GM18526 (cell line): Measurements from ENCODE around the gene SMTNL2.

Source experiments
- POLR2A ChIP-seq: IDR thresholded peaks from 3 replicates; pipeline ENCODE4 v1.6.1; 2011; ENCODE audit not compliant: insufficient read length; ENCODE audit errors: extremely low read depth

The SMTNL2 gene

DNA sequence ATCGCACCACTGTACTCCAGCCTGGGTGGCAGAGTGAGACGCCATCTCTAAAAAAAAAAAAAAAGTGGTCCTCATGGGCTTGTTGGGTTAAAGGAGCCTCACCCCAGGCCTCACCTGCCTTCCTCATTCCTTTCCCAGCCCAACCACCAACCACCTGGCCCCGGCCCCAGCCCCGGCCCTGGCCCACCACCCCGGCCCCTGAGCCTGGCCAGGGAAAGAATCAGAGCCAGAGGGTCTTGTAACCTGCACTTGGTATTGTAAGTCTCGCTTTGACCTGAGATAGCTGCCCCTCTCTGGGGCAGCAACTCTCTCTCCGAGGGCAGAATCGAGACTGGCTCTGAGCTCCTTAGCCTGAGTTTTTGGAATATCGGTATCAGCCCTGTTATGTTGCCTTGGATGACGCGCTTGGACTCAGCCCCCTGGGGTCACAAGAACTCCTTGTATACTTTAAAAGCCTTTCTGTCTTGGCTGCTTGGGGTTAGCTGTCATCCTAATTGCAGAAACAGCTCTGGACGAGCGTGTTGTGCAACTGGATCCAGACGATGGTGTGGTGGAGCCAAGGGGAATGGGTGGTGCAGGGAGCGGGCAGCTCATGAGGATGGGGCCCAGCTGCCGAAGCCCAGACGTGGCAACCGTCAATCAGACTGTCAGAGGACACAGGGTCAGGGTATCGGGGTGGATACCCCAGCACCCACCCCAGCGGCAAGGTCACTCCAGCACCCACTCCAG, 14.6 kb downstream of the SMTNL2 start:
- no peak for TF ChIP-seq POLR2A

DNA sequence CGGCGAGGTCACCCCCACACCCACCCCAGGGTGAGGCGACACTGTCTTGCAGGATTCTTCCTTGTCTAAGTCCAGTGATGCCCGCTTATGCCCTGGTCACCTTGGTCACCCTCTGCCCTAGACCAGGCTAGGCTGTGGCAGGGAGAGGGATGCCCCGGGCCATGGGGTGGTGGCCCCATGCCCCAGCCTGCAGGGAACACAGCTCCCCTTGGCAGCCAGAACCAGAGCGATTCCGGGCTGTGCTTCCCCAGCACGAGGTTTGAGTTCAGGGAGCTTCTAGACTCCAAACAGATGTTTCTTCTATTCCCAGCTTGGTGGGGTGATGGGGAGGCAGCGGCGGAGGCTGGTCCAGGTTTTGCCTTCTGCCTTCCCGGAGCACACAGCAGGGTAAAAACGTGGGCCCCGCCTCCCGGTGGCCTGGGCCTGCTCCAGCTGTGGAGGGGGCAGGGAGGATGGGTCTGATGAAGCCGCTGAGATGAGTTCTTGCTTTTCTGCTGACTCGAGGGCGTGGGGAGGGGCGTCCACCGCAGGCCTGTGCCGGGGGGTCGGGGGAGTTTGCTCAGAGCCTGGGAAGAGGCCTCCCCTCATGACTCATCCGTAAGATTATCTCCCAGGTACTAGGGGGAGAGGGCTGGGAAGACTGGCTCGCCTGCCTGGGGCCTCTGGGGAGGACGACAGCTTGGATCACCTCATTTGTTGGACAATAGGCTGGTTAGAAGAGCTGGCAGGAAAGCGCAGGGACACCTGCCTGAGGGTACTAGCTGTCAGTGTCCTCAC, 15.4 kb downstream of the SMTNL2 start:
- TF ChIP-seq POLR2A = no peak

DNA sequence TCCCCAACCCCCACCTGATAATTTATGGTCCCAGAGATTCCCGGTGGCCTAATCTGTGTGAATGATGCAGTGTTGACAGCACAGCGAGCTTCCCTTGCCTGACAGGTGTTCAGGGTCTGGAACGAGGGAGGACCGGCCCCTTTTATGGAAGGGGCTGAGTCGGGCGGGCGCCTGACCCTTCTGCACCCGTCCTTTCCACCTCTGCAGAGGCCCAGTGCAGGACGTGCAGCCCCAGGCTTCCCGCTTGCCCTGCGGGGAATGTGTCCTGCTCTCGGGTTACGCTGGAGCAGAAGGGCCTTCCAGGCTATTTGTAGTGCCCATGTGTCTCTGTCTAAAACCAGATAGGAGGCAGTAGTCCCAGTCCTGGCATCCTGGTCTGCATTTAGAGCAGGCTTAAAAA, 16.2 kb downstream of the SMTNL2 start:
- TF ChIP-seq POLR2A = no peak

DNA sequence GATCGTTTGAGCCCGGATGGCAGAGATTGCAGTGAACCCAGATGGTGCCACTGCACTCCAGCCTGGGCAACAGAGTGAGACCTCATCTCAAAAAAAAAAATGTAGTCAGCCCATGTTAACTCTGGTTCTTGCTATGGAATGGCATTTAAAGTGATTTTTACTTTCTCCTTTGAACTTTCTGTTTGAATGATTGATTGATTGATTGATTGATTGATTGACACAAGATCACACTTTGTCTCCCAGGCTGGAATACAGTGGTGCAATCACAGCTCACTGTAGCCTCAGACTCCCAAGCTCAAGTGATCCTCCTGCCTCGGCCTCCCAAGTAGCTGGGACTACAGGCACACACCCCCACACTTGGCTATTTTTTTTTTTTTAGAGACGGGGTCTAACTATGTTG, 17.0 kb downstream of the SMTNL2 start:
- TF ChIP-seq POLR2A = no peak

DNA sequence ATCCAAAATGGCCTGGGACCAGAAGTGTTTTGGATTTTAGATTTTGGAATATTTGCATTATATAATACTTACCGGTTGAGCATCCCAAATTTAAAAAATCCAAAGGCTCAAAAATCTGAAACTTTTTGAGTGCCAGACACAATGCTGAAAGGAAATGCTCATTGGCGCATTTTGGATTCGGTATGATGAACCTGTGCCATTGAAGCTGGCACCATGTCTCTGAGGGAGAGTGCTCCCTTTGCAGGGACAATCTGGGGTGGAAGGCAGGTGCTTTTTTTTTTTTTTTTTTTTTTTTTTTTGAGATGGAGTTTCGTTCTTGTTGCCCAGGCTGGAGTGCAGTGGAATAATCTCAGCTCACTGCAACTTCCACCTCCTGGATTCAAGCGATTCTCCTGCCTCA, 17.7 kb downstream of the SMTNL2 start:
- no peak for TF ChIP-seq POLR2A

DNA sequence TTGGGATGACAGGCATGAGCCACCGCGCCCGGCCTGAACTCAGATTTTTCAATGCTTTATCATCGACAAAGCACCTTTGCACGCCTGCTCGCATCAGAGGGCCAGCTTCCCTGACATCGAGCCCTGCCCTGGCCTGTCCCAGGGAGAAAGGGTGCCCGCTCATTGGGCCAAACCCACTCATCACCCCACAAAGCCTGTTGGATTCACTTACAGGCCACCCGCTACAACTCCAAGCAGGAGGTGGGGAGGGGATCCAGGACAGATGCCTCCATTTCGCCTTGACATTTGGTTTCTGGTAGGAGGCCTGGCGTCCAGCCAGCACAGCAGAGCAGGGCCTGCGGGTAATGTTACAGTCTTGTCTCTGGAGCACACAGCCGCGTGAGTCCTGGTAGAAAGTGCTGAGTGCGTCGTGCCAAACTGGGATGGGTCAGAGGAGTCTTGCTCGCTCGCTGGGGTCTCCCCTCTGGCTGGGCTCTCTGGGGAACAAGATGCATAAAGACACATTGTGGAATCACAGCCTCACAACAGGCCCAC, 19.8 kb downstream of the SMTNL2 start:
- TF ChIP-seq POLR2A = no peak

DNA sequence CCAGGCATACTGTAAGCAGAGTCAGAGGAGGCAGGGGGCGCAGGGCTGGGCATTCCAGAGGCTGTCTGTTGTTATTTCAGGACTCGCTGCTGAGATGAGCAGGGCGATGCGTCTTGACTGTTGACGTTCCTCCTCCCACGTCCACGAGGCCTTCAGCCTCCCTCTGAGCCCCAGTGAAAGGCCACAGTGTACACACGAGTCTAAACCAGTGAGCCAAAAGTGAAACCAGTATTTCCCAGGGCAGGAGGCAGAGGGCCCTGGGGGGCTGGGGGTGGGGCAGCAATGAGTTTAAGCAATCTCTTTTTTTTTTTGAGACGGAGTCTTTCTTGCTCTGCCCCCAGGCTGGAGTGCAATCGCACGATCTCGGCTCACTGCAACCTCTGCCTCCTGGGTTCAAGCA, 21.5 kb downstream of the SMTNL2 start:
- no peak for TF ChIP-seq POLR2A

DNA sequence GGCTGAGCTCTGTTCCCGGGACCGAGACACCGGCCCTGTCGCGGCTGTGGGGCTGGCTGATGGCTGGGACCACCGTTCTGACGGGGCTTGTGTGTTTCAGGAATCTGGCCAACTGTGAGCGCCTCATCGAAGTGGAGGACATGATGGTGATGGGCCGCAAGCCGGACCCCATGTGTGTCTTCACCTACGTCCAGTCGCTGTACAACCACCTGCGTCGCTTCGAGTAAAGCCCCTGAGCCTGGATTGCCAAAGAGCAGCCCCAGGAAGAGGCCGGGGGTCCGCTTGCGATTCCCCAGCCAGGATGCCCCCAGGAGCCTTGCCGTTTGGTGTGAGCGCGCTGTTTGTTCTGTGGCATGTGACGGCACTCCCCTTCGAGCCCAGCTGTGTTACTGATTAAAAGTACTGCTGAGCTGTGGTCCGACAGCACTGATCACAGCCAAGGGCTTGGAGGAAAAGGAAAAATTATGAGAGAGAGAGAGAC, 23.0 kb downstream of the SMTNL2 start:
- no peak for TF ChIP-seq POLR2A

DNA sequence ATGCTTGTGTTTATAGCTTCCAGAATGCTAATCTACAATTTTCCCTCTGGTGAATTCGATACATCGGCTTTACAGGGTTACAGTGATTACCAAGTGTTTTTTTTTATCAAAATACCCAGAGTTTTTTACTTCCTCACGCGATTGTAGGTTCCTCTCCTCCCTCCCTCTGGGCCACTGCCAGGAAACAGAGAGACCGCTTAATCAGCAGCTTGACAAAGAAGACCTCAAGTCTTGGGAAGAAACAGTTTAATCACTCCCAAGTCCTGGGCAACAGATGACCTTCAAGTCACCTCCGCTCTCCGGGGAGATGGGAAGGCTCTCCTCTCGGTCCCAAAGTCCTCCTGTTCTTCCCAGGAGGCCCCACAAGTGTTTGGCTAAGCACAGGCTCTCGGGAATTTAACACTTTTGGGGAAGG, 23.5 kb downstream of the SMTNL2 start:
- no peak for TF ChIP-seq POLR2A

DNA sequence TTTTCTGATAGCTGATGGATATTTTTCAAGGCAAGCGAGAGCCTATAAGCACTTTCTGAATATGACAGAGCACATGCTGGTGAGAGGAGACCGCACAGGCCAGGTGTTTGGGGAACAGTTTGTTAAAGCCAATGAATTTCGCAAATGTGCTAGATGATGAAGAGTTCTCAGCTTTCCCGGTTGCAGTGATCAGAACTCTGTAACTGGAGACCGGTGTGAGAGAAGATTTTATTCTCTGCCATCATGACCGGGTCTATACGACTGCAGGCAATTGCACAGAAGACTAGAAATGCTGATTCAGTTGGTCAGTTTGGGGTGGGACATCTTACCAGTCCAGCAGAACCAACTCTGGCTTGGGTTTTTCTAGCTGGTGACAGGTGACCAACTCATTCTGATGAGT, 25.4 kb downstream of the SMTNL2 start:
- TF ChIP-seq POLR2A = no peak

DNA sequence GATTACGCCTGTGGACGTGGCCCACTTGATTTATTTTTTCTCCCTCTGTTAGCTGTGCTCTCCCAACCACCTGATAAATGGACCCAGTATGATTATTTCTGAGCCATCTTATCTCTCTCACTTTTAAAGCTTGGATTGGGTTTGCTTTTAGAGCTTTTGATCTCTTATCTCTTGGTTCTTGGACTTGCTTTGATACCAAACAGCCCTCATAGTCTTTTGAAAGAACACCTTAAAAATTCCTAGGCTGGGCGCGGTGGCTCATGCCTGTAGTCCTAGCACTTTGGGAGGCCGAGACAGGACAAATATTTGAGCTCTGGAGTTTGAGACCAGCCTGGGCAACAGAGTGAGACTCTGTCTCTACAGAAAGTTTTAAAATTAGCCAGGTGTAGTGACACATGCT, 25.8 kb downstream of the SMTNL2 start:
- no peak for TF ChIP-seq POLR2A

DNA sequence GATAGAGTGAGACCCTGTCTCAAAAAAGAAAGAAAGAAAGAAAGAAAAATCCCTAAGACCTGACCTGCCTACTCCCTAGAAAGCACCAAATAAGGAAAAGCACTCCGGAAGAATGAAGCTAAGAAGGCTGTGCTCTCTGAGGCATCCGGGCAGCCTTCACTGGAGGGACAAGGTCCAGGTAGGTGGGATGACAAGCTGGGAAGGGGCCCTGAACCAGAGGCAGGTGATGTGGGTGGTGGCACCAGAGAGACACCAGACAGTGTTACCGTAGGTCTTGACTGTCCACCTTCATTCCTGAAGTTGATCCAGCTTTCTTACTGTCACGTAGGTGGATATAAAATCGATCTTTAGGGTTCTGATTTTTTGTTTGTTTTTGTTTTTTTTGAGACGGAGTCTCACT, 26.3 kb downstream of the SMTNL2 start:
- TF ChIP-seq POLR2A = no peak

DNA sequence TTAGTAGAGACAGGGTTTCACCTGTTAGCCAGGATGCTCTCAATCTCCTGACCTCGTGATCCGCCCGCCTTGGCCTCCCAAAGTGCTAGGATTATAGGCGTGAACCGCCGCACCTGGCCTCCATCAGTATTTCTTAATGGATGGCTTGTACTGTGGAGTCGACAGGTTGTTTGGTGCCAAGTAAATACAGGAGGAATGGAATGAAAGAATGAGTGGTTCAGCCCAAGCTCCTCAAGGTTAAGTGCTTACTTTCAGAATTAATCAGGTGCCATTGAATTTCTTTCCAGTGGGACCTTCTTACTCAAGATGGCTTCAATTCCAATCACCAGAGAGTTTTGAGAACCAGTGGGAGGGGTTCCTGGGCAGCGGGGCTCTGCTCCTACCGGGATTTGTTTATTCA, 32.1 kb downstream of the SMTNL2 start:
- TF ChIP-seq POLR2A = no peak

DNA sequence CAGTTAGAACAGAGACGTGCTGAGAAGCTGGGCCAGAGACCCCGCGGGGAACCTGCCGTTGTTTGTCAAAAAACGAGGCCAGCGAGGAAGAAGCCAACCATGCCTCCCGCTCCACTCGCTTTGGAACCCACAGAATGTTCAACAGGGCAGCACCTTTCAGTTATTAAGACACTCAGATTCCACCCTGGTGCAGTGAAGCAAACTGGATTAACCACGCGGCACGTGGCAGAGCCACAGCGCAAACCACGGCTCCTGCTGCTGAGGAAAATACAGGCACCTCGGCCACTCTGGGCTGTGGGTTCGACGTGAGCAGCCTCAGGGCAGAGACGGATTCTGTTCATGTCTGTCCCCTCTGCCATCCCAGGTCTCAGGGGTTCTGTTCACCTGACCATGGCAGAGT, 32.8 kb downstream of the SMTNL2 start:
- TF ChIP-seq POLR2A = no peak

DNA sequence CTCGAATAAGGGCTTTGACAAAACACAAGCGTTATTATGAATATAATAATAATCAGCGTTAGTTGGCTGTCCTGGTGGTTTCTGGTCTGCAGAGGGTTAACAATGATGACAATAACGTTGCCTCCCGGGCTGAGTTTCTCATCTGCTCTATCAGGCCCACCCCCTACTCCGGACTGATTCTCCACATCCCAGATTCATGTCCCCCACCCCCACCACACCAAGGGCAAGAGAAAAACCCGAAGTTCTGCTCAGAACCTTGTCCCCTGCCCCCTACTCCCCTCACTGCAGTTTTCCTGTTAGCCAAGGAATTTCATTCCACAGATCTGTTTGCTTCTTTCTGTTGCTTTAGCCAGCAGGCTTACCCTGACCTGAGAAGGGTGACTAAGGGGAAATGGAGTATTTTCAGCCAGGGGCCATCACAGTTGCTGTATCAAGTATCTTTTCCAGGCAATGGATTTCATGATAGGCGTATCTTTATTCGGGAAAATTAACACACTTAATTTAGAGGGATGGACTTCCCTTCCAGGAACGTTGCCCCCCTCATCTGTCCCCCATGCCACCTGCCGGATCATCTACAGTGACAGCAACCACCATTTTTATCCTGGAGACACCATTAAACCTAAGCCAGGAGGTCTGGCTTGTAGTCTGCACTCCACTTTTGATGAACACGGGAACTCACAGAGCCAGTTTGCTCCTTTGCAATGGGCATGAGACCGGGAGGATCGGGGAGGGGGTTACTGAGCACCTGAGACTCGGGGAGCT, 33.4 kb downstream of the SMTNL2 start:
- no peak for TF ChIP-seq POLR2A

DNA sequence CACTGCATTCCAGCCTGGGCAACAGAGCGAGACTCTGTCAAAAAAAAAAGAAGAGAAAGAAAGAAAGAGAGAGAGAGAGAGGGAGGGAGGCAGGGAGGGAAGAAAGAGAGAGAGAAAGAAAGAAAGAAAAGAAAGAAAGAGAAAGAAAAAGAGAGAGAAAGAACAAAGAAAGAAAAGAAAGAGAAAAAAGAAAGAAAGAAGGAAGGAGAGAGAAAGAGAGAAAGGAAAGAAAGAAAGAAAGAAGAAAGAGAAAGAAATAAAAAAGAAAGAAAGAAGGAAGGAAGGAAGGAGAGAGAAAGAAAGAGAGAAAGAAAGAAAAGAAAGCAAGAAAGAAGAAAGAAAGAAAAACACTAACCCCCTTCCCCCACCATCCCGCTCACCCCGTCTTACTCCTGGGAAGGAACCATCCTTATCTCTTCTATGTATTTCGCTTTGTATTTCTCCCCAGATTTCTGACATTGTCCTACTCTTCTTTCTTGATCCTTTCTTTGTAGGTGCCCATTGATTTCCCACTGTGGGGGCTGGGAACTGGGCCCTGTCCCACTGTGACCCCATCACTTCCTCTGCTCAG, 36.3 kb downstream of the SMTNL2 start:
- no peak for TF ChIP-seq POLR2A

DNA sequence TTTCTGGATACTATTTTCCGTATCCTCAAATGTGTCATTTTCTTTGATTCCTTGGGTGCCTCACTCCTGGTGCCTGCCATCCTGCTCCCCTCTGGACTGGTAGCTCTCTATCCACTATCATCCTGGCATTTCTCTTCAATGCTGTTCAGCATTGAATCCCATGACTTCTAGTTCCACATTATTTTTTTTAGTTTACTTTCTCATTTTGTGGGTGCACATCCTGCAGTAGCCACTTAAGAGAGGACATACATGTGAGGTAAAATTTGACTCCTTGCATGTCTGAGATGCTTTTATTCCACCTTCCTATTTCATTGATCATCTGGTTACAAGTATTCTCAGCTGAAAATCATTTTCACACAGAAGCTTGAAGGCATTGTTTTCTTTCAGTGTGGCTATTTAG, 38.0 kb downstream of the SMTNL2 start:
- no peak for TF ChIP-seq POLR2A
